Fibroblast of skin of scalp (primary cell): ENCODE data around the gene C17orf58.
"Not testable (repeated sequence)": the region's sequence is repeated elsewhere in the genome, so short reads cannot be mapped to it uniquely, and the experiment has no call there.

ENCODE experiments used
- DNase-seq: peaks from one replicate; pipeline ENCODE4 v3.0.0-alpha.2; 2013

C17orf58 gene

GRCh38 chr17:67999291-67999911 lies 3.1 kb upstream of the C17orf58 start:
- no peak for DNase-seq

- DNase-seq, result no peak
These were observed 2.2 kb upstream of the C17orf58 start for GRCh38 chr17:67998466-67998865.

GRCh38 chr17:67995570-67996263 lies 552 bp downstream of the C17orf58 start:
- DNase-seq, result no peak

- DNase-seq, result peak; percentile 54
These were observed 1.3 kb downstream of the C17orf58 start for GRCh38 chr17:67994817-67995569.

- no peak for DNase-seq
These were observed 2.3 kb downstream of the C17orf58 start for GRCh38 chr17:67993998-67994361.

GRCh38 chr17:67993153-67993997 lies 2.9 kb downstream of the C17orf58 start:
- DNase-seq, result peak; percentile 91

GRCh38 chr17:67992548-67993152 lies 3.6 kb downstream of the C17orf58 start:
- no peak for DNase-seq

GRCh38 chr17:67990909-67991308 lies 5.4 kb downstream of the C17orf58 start:
- DNase-seq, result no peak

- no peak for DNase-seq
These were observed 12.9 kb downstream of the C17orf58 start for GRCh38 chr17:67983383-67983688.

GRCh38 chr17:67982686-67983382 lies 13.4 kb downstream of the C17orf58 start:
- DNase-seq, result no peak

GRCh38 chr17:67982034-67982640 lies 14.1 kb downstream of the C17orf58 start:
- DNase-seq, result no peak

- DNase-seq, result not testable (repeated sequence)
These were observed 15.4 kb downstream of the C17orf58 start for GRCh38 chr17:67980883-67981282.

- no peak for DNase-seq
These were observed 15.8 kb downstream of the C17orf58 start for GRCh38 chr17:67980456-67980855.

- DNase-seq, result not testable (repeated sequence)
These were observed 20.0 kb downstream of the C17orf58 start for GRCh38 chr17:67976306-67976705.

- no peak for DNase-seq
These were observed 21.6 kb downstream of the C17orf58 start for GRCh38 chr17:67974598-67975066.

GRCh38 chr17:67974185-67974584 lies 22.1 kb downstream of the C17orf58 start:
- DNase-seq, result no peak

- no peak for DNase-seq
These were observed 25.5 kb downstream of the C17orf58 start for GRCh38 chr17:67970783-67971182.

GRCh38 chr17:67963145-67963572 lies 33.1 kb downstream of the C17orf58 start:
- peak; percentile 63 for DNase-seq

- not testable (repeated sequence) for DNase-seq
These were observed 34.1 kb downstream of the C17orf58 start for GRCh38 chr17:67962156-67962555.

- not testable (repeated sequence) for DNase-seq
These were observed 36.0 kb downstream of the C17orf58 start for GRCh38 chr17:67960276-67960675.

- DNase-seq, result no peak
These were observed 36.8 kb downstream of the C17orf58 start for GRCh38 chr17:67959510-67959909.
